Hepatic stellate cell (primary cell): ENCODE results near the gene KIAA1217.

ENCODE experiments used
- DNase-seq: peaks from one replicate; pipeline ENCODE4 v3.0.0; 2011; ENCODE audit warnings: low spot score

Gene KIAA1217

DNA sequence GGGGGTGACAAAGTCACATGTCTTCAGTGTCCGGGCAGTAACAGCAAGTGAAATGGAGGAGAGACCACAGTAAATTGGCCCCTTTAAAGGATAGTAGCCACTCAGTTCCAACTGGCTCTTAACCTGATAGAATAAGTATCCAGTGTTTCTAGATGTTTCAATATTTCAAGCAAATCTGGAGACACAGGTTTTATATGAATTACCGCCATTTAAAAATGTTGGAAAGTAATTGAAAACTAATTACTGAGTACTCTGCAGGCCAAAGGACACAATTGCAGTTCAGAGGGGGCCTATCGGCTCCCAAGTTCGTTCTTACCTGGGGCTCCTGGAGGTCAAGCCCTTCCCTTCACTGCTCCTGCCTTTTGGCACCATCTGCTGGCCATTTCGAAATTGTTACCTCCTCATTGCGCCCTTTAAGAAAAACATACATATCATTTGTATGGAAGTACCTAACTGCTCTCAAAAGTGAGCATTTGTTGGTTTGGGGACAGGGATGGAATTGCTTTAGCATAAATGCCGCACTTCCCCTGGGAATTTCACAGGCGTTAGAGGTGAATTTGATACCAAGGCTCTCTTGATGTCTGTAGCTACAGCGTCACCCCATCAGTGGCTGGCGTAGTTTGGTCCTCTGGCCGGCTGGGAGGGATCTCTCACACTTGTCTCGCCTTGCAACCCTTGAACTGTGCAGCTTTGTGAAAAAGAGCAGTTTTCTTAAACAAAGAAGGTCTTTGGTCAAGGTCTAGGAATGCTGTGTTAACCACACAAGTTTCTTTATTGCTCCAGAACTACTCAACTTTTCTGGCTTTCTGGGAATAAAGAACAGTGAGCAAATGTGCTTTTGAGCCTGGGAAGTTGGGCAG, 294.8 kb downstream of the KIAA1217 start:
- DNase-seq: peak; percentile 10

DNA sequence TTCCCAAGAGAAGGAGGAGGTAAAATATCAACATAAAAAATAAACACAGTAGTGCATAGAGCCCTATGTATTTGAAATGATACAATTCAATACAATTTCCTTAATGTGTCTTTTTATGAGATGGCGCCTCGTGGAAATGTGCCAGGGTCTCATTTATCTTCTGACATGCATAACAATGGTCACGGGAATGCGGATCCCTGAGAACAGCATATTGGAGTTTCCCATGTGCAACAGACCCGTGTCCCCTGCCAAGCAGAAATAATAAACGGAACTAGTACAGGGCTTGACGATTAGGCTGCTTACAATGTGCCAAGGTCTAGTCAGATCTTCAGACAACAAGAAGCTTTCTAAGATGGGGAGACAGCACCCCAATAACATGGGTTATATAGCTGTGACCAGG, 296.8 kb downstream of the KIAA1217 start:
- DNase-seq: no peak

DNA sequence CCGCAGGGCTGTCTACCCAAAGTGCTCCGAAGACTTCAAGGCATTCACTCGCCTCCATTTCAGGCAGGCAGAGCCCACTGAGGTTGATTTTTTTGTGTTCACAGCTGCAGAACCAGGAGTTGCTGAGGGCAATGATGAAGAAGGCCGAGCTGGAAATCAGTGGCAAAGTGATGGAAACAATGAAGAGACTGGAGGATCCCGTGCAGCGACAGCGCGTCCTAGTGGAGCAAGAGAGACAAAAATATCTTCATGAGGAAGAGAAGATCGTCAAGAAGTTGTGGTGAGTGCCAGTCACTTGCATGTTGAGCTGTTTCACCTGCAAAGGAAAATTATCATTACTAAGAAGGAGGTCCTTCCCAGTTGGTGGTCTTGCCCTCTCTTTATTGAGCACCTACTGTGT, 304.2 kb downstream of the KIAA1217 start:
- DNase-seq: peak; percentile 12

DNA sequence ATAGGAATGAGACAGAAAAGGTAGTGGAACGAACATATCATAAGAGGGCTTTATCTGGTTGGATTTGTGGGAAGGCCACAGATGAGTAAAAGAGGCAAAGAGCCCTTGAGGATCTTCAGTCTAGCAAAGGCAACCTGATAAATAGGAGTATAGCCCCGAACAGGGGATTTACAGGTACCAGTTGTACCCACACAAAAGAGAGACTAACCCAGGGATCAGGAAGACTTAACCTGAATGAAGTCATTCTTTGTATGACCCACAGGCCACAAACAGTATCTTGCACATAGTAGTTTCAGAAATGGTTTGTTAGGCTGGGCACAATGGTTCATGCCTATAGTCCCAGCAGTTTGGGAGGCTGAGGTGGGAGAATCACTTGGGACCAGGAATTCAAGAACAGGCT, 306.5 kb downstream of the KIAA1217 start:
- no peak for DNase-seq

DNA sequence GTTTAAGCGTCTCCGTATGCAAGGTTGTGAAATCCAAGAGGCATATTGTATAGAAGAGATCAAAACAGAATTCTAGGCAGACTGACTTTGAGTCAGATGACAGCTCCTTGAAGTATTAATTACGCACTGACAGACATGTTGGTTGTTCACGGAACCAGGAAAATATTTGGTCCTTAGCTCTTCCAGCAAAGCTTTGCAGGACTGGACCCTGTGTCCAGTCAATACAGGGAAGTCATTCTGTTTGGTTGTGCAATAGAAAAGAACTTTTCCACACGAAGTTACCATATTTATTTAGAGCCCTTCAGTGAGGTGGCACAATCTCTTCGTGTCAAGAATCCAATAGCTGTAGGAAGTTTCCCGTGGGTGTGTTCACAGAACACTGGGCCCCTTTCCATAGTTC, 309.5 kb downstream of the KIAA1217 start:
- DNase-seq: no peak

DNA sequence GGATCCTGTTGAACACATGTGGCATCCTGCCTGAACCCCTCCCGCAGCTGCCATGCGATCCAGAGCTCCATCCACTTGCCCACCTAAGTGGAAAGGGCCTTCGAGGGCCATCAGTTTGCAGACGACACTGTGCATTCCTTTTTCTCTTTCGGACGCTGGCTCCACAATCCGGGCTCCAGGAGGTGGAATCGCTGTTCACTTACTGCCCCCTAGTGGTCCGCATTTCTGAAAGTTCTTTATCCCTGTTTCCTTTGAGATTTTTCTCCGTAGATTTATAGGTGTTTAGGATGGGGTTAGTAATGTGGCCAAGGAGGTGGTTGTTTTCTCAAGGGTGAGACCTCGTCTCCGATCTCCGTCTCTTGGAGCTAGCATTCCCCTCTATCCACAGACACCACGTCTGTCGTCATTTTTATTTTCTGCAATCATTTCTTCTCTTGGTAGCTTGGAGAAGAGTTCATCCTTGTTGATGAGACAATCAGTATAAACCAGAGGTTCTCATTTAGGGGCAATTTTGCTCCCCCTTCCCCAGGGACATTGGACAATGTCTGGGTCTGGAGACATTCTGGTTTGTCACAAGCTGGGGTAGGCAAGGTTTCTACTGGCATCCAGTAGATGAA, 310.2 kb downstream of the KIAA1217 start:
- DNase-seq: peak; percentile 67

DNA sequence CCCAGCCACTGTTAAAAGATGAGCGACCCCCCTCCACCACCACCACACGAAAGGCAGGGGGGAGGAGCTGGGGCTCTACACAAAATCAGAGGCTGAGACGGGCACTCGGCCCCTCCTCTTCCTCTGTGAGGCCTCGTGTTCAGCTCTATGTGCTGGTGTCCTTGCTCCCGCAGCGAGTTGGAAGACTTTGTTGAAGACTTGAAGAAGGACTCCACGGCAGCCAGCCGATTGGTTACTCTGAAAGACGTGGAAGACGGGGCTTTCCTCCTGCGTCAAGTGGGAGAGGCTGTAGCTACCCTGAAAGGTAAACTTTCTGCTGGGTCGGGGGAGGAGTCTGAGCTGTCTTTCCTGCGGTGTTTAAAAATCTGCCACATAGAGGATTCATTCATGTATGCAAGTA, 311.0 kb downstream of the KIAA1217 start:
- no peak for DNase-seq

DNA sequence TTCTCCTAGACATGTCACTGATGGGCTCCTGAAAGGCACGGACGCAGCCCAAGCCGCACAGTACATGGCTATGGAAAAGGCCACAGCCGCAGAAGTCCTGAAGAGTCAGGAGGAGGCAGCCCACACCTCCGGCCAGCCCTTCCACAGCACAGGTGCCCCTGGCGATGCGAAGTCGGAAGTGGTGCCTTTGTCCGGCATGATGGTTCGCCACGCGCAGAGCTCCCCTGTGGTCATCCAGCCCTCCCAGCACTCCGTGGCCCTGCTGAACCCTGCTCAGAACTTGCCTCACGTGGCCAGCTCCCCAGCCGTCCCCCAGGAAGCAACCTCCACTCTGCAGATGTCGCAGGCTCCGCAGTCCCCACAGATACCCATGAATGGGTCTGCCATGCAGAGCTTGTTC, 315.4 kb downstream of the KIAA1217 start:
- DNase-seq: no peak

DNA sequence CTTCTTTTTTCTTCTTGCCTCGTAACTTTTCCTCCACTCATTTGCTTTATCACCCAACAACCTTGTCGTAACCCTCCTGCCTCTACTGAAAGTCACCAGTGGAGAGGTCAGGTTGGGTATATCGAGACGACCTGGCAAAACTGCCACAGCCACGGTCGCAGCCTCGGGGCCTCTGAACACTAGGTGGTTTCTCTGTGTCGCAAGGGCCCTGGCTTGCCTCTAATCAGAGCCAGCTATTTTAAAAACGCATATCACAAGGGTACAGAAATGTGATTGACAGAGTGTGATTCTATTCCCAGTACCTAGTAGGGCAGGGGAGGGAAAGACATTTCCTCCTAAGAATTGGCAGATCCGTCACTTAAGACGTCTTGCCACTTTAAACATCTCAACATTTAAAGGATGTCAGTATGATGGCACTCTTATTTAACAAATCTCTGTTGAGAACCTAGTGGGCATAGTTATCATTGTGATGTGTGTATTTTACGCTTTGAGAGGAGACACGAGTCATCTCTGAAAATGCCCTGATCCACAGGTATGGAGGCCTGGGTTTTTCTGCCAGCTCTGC, 317.2 kb downstream of the KIAA1217 start:
- no peak for DNase-seq

DNA sequence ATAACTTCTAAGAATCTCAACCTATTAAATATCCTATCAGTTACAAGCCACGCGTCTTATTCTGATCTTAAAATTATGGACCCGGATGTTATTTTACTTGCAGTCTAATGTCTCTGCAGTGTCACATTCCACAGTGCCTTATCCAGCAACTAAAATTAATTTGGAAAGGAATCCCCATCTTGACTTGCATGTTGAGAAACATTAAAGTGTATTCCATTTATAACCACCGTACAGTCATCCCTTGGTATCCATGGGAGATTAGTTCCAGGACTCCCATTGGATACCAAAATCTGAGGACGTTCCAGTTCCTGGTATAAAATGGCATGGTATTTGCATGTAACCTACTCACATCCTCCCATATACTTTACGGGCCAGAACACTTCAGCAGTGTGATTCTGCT, 320.0 kb downstream of the KIAA1217 start:
- DNase-seq: no peak

DNA sequence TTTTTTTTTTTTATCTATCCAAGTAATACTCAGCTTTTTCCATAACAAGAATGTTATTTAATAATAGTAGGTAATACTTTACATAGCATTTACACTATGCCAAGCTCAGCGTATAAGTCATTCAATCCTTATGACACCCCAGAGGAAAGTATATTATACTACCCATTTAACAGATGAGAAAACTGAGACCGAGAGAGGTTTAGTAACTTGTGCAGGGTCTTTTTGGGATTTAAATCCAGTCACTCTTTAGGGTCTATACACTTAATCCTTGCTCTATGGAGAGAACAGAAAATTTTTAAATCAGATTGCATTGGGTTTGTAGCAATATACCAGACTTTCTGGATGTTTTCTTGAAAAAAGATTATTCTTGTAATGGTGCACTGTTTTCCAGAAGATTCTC, 322.5 kb downstream of the KIAA1217 start:
- DNase-seq: no peak

DNA sequence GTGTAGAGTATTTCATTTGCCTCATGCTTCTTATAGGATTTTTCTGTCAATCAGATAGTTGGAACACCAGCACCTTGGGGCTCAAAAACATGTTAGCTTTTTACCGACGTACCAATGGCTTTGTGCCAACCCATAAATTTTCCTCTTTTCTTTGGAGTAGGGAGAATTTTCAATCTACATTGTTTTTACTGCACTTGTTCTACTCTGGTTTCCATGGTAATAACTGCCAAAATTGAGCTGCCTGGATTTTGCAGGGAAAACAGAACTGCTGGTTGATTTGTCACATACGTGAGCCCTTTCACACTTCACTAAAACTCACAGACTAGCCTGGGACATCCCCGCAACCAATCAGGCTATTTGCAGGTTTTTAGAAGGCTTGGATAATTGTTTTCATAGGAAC, 325.0 kb downstream of the KIAA1217 start:
- no peak for DNase-seq

DNA sequence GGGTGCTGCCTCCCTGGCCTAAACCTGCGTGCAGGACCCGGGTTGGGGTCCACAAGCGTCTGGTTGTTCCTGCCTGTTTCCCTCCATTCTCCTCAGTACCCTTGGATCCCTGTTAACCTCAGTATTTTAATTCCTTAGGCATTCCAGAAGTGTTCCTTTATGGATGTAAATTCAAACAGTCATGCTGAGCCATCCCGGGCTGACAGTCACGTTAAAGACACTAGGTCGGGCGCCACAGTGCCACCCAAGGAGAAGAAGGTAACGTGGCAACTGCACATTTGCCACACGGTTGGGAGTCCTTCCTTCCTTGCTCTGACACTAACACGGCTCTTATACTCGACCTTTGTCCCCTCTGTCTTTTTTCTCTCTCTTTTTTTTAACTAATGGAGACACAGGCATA, 327.7 kb downstream of the KIAA1217 start:
- no peak for DNase-seq

DNA sequence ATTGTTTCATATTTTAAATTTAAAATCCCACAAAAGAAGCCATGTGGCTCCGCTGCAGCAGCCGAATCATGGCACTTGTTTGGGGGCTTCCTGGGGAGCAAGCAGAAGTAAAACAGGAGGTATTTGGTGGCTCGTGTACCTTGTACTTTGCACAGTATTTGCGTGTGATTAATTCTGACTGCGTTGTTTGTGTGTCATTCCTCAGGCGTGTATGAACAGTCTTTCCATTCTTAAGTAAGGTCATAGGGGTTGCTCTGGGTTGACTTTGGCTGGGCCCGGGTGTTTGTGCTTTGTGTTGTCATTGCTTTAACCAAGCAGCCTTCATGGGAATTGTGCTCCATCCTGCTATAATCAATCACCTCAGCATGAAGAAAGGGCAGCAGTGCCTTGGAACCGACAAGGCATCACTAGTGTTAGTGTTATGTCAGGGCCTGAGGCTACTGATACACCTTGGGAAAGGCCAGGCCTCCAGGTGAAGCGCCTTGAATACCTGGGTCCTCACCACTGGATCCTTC, 332.4 kb downstream of the KIAA1217 start:
- DNase-seq: no peak

DNA sequence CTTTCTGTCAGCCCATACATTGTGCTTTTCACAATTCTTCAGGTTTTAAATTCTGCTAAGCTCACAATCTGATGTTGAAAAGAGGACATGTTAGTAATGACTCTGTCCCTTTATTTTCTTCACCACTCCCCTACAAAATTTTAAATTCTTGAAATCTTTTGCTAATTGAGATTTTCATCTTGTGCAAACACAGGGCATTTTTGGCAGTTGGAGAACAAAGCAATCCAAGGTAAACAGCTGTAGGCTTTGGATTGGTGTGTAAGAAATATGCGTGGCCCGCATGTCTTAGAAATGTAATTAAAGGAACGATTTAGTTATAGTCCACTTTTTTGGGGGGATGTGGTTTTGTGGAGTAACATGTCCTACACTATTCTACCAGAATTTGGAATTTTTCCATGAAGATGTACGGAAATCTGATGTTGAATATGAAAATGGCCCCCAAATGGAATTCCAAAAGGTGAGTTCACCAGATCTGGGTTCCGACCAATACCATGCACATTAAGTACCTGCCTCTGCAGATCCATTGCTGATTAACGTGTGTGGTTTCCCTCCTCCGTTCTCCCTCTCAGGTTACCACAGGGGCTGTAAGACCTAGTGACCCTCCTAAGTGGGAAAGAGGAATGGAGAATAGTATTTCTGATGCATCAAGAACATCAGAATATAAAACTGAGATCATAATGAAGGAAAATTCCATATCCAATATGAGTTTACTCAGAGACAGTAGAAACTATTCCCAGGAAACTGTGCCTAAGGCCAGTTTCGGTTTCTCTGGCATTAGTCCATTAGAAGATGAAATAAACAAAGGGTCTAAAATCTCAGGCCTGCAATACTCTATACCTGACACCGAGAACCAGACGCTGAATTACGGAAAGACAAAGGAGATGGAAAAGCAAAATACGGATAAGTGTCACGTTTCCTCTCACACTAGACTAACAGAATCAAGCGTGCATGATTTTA, 333.7 kb downstream of the KIAA1217 start:
- no peak for DNase-seq

DNA sequence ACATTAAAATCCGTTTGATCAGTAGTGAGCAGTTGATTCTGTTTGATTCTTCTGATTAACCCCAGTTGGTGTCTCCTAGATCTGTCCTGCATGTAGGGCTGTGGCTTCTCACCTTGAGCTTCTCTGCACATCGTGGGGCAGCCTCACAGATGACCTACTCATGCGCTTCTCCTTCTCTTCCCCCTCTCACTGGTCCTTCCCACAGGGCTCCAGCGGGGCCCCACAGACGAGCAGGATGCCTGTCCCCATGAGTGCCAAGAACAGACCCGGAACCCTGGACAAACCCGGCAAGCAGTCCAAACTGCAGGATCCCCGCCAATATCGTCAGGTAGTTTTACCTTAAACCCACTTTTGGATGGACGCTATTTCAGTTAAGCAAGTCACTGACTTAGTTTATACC, 335.8 kb downstream of the KIAA1217 start:
- DNase-seq: no peak

DNA sequence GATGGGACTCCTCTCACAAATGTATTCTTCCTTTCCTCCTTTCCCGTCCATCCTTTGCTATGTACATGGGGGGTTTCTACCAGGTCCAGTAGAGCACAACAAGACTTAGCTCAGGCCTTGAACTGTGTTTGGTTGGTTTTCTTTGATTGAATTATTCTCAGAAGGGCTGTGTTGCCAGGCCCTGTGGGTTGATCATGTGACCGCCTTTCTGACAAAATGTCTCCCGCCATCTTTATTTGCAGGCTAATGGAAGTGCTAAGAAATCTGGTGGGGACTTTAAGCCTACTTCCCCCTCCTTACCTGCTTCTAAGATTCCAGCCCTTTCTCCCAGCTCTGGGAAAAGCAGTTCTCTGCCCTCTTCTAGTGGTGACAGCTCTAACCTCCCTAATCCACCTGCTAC, 336.6 kb downstream of the KIAA1217 start:
- no peak for DNase-seq

DNA sequence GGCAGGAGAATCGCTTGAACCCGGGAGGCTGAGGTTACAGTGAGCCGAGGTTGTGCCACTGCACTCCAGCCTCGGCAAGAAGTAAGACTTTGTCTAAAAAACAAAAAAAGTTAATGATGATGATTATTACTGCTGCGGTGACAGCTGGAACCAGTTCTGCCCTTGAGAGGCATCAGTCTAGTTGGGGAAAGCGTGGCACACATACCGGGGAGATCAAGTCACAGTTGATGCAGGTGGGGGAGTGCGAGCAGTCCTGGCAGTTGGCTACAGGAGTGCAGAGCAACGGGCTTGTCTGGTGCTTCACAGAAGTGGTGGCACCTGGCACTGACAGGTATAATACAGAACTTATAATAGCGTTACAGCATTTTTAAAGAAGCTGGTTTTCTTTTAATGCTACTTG, 341.7 kb downstream of the KIAA1217 start:
- DNase-seq: no peak

DNA sequence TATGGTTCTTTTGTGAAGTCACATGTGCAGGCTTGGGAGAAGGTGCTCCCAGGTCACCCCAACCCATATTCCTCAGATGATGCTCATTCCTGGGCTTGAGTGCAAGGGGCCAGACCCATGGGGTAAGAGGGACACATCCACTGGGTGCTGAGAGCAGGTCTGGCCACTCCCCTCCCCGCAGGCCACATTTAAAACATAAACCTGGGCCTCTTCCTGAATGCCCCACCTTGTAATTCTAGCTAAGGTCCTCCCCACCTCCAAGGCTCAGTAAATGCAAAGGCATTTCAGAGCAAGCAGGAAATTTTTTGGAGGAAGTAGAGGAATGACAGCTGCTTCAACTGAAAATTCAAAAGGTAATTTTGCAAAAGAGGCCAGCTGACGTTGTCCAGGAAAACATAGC, 342.2 kb downstream of the KIAA1217 start:
- DNase-seq: no peak

DNA sequence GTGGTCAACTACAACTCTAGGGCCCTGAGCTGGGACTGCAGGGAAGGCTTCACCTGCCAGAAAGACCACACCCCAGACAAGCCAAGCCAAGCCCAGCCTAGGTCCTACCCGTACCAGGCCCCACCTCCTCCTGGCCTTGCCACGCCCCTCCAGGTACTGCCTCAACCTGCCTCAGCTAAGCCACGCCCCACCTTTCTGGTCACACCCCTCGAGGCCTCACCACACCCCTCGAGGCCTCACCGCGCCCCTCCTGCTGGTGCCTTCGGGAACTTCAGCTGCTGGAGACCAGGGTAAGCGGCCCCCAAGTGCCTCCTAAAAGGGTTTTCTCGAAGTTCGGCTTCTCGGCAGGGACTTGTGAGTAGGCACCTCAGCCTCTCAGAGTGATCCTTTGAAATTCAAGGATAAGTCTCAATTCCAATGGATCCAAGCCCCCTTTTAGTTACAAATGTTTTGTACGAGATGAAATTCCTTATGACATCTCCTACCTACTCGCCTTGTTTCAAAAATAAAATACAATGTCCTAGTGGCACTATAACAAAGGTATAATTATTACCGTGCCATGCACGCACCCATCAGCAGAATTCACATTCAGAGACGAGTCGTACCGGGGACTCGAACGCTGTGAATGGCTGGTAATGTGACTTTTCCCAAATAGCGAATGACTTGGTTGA, 343.5 kb downstream of the KIAA1217 start:
- DNase-seq: no peak

DNA sequence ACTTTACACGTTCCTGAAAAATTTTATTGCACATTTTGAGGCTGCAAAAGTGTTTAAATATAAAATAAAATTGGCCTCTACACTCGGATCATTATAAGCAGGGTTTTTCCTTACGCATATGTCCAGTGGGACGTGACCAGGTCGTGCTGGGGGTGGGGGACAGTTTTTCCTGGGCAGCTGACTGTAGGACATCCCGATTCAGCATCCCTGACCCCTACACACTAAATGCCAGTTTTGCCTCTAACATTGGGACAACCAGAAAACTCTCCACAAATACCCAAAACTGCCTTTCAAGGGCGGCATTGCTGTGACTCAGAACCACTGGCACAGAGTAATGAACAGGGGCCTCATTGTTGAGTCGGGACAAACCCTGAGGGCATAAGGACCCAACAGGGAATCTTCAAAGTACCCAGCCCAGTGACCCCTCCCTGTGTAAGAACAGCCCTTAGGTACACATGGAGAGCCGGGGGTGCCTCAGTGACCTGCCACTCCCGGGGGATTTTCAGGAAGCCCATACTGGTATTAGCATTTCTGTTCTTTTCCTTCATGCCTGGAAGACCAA, 344.2 kb downstream of the KIAA1217 start:
- DNase-seq: no peak
